A549 (cell line): Measurements from ENCODE around the gene HS3ST3A1. TPM values are rescaled to one million over a fixed set of nuclear protein-coding genes. Genes with fewer than 3 reads are reported as not detected.

Experiments
- ATAC-seq, 2 experiments: fragments of 200-7000 bp in 1 of 2; fragments of >200 bp in 1 of 2; cut with Nextera tagmentation in 1 of 2; cut with Tn5 transposase in 1 of 2; 3 replicates each; pipeline versions ENCODE4 v1.8.0 to v1.9.1; 2018 to 2020; ENCODE audit warnings: mild to moderate bottlenecking in 1 of 2, moderate library complexity in 1 of 2
- CTCF ChIA-PET: fragments of 300-600 bp; sonication (Branson Sonifier 250); formaldehyde crosslinking; extraction: SDS; loops from one replicate; lab custom pipeline; 2021; ENCODE audit warnings: antibody characterized with exemption, inconsistent platforms; lab: Yijun Ruan, JAX
- POLR2A ChIA-PET: fragments of 350-600 bp; formaldehyde crosslinking; extraction: SDS; loops from one replicate; lab custom pipeline; 2021; ENCODE audit warnings: antibody characterized with exemption, inconsistent platforms; lab: Yijun Ruan, JAX
- DNase-seq, 2 experiments: peaks; one replicate each; pipeline versions ENCODE4 v3.0.0 to v3.0.0-alpha.2; 2011 to 2016; ENCODE audit warnings: low read depth in 1 of 2, low spot score in 1 of 2
- FAIRE-seq: peaks from 2 replicates; lab custom pipeline; 2011; peaks lifted over from hg19 to GRCh38; lab: Jason Lieb, UNC
- H3K27ac ChIP-seq, 2 experiments: fragments of >200 bp; sonication (Bioruptor Twin); formaldehyde crosslinking; 3 replicates each; pipeline ENCODE4 v1.5.1; 2016 to 2017
- H3K4me1 ChIP-seq: fragments of >200 bp; sonication (Bioruptor Twin); formaldehyde crosslinking; 3 replicates; pipeline ENCODE4 v1.6.1; 2016
- H3K4me2 ChIP-seq: fragments of >200 bp; sonication (Bioruptor Twin); formaldehyde crosslinking; 3 replicates; pipeline ENCODE4 v1.6.1; 2016
- H3K4me3 ChIP-seq: fragments of >200 bp; sonication (Bioruptor Twin); formaldehyde crosslinking; 3 replicates; pipeline ENCODE4 v1.5.1; 2016
- H3K9me3 ChIP-seq: fragments of >200 bp; sonication (Bioruptor Twin); formaldehyde crosslinking; 3 replicates; pipeline ENCODE4 v1.6.1; 2016
- BCL3 ChIP-seq: fragments of >200 bp; sonication (Bioruptor Twin); formaldehyde crosslinking; IDR thresholded peaks from 3 replicates; pipeline ENCODE4 v1.6.1; 2016
- CEBPB ChIP-seq, 2 experiments: fragments of >200 bp in 1 of 2; sonication (Bioruptor Twin) in 1 of 2; formaldehyde crosslinking in 1 of 2; IDR thresholded peaks; 2 replicates each; pipeline ENCODE4 v1.6.1; 2012 to 2016
- CHD2 ChIP-seq: fragments of 150-350 bp; IDR thresholded peaks from 2 replicates; pipeline ENCODE4 v1.6.1; 2014; ENCODE audit warnings: low read length; ENCODE audit not compliant: partially characterized antibody
- EP300 ChIP-seq, 2 experiments: fragments of >200 bp; sonication (Bioruptor Twin); formaldehyde crosslinking; IDR thresholded peaks; 2 replicates in 1 of 2; 3 replicates in 1 of 2; pipeline ENCODE4 v1.6.1; 2016 to 2017
- FOSB ChIP-seq: fragments of 250-450 bp; sonication (Bioruptor Pico); IDR thresholded peaks from 2 replicates; pipeline ENCODE4 v1.5.0; 2020; ENCODE audit warnings: mild to moderate bottlenecking, moderate library complexity
- HEYL ChIP-seq: fragments of 250-450 bp; sonication (Bioruptor Pico); IDR thresholded peaks from 2 replicates; pipeline ENCODE4 v1.8.0; 2021; ENCODE audit warnings: mild to moderate bottlenecking, moderate library complexity
- HMGXB4 ChIP-seq: fragments of 250-450 bp; sonication (Bioruptor Pico); IDR thresholded peaks from 2 replicates; pipeline ENCODE4 v1.5.0; 2021; ENCODE audit warnings: mild to moderate bottlenecking, moderate library complexity, borderline replicate concordance
- HOXB5 ChIP-seq: fragments of 250-450 bp; sonication (Bioruptor Pico); IDR thresholded peaks from 2 replicates; pipeline ENCODE4 v1.5.0; 2020; ENCODE audit warnings: mild to moderate bottlenecking, moderate library complexity
- JUNB ChIP-seq: fragments of >200 bp; sonication (Bioruptor Twin); formaldehyde crosslinking; IDR thresholded peaks from 2 replicates; pipeline ENCODE4 v1.6.1; 2016
- KDM5A ChIP-seq: fragments of 200-600 bp; sonication (generic); IDR thresholded peaks from 2 replicates; pipeline ENCODE4 v1.6.1; 2016; ENCODE audit warnings: antibody characterized with exemption, mild to moderate bottlenecking
- MAFK ChIP-seq: fragments of 450-650 bp; IDR thresholded peaks from 2 replicates; pipeline ENCODE4 v1.6.1; 2014; ENCODE audit not compliant: partially characterized antibody
- NFE2L2 ChIP-seq: fragments of 150-350 bp; conservative IDR thresholded peaks from 2 replicates; pipeline ENCODE4 v1.6.1; 2014; ENCODE audit warnings: low read length
- NPAS2 ChIP-seq: fragments of 250-450 bp; sonication (Bioruptor Pico); IDR thresholded peaks from 2 replicates; pipeline ENCODE4 v1.8.0; 2022; ENCODE audit warnings: mild to moderate bottlenecking, moderate library complexity, borderline replicate concordance
- POLR2A ChIP-seq: IDR thresholded peaks from 2 replicates; pipeline ENCODE4 v1.6.1; 2012; ENCODE audit warnings: mild to moderate bottlenecking, low read length
- RAD21 ChIP-seq, 2 experiments: fragments of >200 bp in 1 of 2; sonication (Bioruptor Twin) in 1 of 2; formaldehyde crosslinking in 1 of 2; IDR thresholded peaks in 1 of 2; conservative IDR thresholded peaks in 1 of 2; 2 replicates in 1 of 2; 3 replicates in 1 of 2; pipeline ENCODE4 v1.6.1; 2012 to 2018; ENCODE audit warnings: inconsistent platforms in 1 of 2
- RARB ChIP-seq: fragments of 250-450 bp; sonication (Bioruptor Pico); IDR thresholded peaks from 2 replicates; pipeline ENCODE4 v1.8.0; 2021; ENCODE audit warnings: mild to moderate bottlenecking, moderate library complexity
- RCOR1 ChIP-seq: fragments of 150-350 bp; IDR thresholded peaks from 2 replicates; pipeline ENCODE4 v1.6.1; 2014; ENCODE audit warnings: antibody characterized with exemption, low read length, low read depth
- REST ChIP-seq: fragments of 200-600 bp; sonication (generic); IDR thresholded peaks from 2 replicates; pipeline ENCODE4 v1.6.1; 2016; ENCODE audit warnings: antibody characterized with exemption, mild to moderate bottlenecking, moderate library complexity
- SREBF2 ChIP-seq: fragments of 450-650 bp; IDR thresholded peaks from 2 replicates; pipeline ENCODE4 v1.6.1; 2014; ENCODE audit warnings: mild to moderate bottlenecking, moderate library complexity
- TFCP2L1 ChIP-seq: fragments of 250-450 bp; sonication (Bioruptor Pico); IDR thresholded peaks from 2 replicates; pipeline ENCODE4 v1.5.0; 2021; ENCODE audit warnings: mild to moderate bottlenecking
- TP53 ChIP-seq: fragments of 250-450 bp; sonication (Bioruptor Pico); IDR thresholded peaks from 2 replicates; pipeline ENCODE4 v1.5.0; 2021; ENCODE audit warnings: mild to moderate bottlenecking, moderate library complexity
- ZFP36 ChIP-seq: fragments of 450-650 bp; IDR thresholded peaks from 2 replicates; pipeline ENCODE4 v1.6.1; 2014; ENCODE audit warnings: borderline replicate concordance; ENCODE audit not compliant: partially characterized antibody
- ZSCAN20 ChIP-seq: fragments of 250-450 bp; sonication (Bioruptor Pico); IDR thresholded peaks from 2 replicates; pipeline ENCODE4 v1.8.0; 2022; ENCODE audit warnings: mild to moderate bottlenecking, moderate library complexity
- WGBS: methylation state at CpG from one replicate; pipeline ENCODE4 v1.1.6; 2017; ENCODE audit errors: missing lambda C conversion rate; 5-methylcytosine and 5-hydroxymethylcytosine counted together
- polyA plus RNA-seq, 4 experiments: library from polyadenylated mRNA; depleted of rRNA in 3 of 4; stranded (reverse); fragments of >200 nt; fragmentation: RNase III in 1 of 4; extraction: RNeasy Plus Mini Kit Qiagen cat#74134 plus additional on column Dnase treatment in 1 of 4; gene quantifications; 2 replicates in 3 of 4; 3 replicates in 1 of 4; pipeline ENCODE4 v1.2.3, GENCODE V29; 2011 to 2017
- TF ChIP-seq, protein P1 (sequence below): fragments of 250-450 bp; sonication (Bioruptor Pico); IDR thresholded peaks from 2 replicates; pipeline ENCODE4 v1.5.0; 2020; ENCODE audit warnings: low read depth, mild to moderate bottlenecking, moderate library complexity
- TF ChIP-seq, protein P2 (sequence below): fragments of 150-350 bp; IDR thresholded peaks from 2 replicates; pipeline ENCODE4 v1.6.1; 2014; ENCODE audit warnings: low read depth, mild to moderate bottlenecking, low read length

The HS3ST3A1 gene
- polyA plus RNA-seq, 2 of the 4 experiments (the other 2 are of a cell fraction) = not detected

GRCh38 chr17:13558588-13558987 lies 43.1 kb downstream of the HS3ST3A1 start:
- DNase-seq = no peak
- Histone ChIP-seq H3K4me1 (peaks cover 11% of the 10 kb centered on the region; the same call in 1 of the 3 replicates), H3K27ac (0 out of 6 replicates have a peak overlapping the region, but pooled peaks of 1 of the 2 experiments have one; percentile 7), H3K9me3 (0 out of 3 replicates have a peak, but pooled peaks cover 3% of the 10 kb centered on the region), H3K4me3 (no peak overlapping the region)
- TF ChIP-seq ZSCAN20 = no peak
- no peak for TF ChIP-seq KDM5A
- no peak for TF ChIP-seq SREBF2
- TF ChIP-seq, all 56 proteins: peak for 0
- FAIRE-seq = peak; percentile 59
- CTCF ChIA-PET = interaction anchor here (1.0 to 1.7 kb wide), 3 partner anchors 9 to 222 kb away, joined by 3 to 4 read pairs (median 3); no protein-coding TSS in a partner anchor
- no peak overlapping the region for H3K4me2 ChIP-seq
- WGBS = 30% methylated on average over 3 of the region's 3 CpGs
- ATAC-seq = no peak
- POLR2A ChIA-PET = no interaction called here

DNA sequence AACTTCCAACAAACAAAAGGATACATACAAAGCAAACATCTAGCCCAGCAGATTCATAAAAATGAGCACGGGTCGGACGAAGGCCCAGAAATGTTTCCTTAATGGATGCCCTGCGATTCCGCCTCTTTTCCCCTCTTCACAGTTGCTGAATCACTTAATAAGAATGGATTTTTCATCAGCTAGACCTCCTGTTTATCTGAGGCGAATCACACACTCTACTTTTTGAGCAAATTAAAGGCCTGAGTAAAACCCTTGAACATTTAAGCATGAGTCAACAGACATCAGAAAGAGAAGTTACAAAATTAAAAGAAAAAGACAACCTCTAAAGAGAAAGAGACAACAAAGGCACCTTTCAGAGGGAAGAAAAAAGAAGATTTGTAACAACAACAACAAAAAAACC lies 44.7 kb downstream of the HS3ST3A1 start:
- H3K4me3 ChIP-seq = no peak overlapping the region
- H3K9me3 ChIP-seq = 0 out of 3 replicates have a peak, but pooled peaks cover 3% of the 10 kb centered on the region
- no peak for FAIRE-seq
- 71% methylated on average over 6 of the region's 6 CpGs for WGBS
- no peak for DNase-seq
- H3K4me2 ChIP-seq = no peak overlapping the region
- no peak for ATAC-seq
- ChIA-PET POLR2A (no interaction called here), CTCF (interaction anchor here (1.3 kb wide), 1 partner anchor 13 kb away, joined by 3 read pairs; no protein-coding TSS in a partner anchor)
- peaks cover 6% of the 10 kb centered on the region; the same call in 1 of the 3 replicates for H3K4me1 ChIP-seq
- H3K27ac ChIP-seq = no peak overlapping the region
- TF ChIP-seq TP53 = no peak
- no peak for TF ChIP-seq POLR2A
- TF ChIP-seq HEYL (CRISPR knock-in tag) = no peak
- TF ChIP-seq EP300 (IDR thresholded peaks at IDR 0.05) = no peak
- no peak for TF ChIP-seq RARB (CRISPR knock-in tag)
- TF ChIP-seq, protein P1, sequence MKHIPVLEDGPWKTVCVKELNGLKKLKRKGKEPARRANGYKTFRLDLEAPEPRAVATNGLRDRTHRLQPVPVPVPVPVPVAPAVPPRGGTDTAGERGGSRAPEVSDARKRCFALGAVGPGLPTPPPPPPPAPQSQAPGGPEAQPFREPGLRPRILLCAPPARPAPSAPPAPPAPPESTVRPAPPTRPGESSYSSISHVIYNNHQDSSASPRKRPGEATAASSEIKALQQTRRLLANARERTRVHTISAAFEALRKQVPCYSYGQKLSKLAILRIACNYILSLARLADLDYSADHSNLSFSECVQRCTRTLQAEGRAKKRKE (CRISPR knock-in tag) = no peak
- no peak for TF ChIP-seq NFE2L2
- no peak for TF ChIP-seq BCL3
- TF ChIP-seq RAD21 (conservative IDR thresholded peaks at IDR 0.05 in 1 of 2, IDR thresholded peaks at IDR 0.05 in 1 of 2) = no peak
- no peak for TF ChIP-seq RCOR1
- no peak for TF ChIP-seq HMGXB4 (CRISPR knock-in tag)
- TF ChIP-seq JUNB = no peak

DNA sequence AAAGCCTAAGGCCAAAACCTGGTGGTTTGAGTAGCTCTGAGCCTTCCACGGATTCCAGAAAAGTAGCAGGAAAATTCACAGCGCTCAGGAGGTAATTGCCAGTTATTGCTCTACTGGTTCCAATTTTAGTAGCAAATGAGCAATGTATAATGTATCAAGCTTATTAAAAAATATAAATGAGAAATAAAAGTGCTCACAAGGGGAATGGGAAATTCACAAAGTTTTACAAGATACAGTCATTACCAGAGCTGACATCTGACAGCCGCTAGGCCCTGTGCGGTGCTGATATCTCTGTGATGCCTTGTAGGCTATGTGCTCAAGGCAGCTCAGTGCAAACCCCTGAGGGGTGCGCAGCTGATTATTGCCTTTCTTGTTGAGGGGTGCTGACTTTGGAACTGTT lies 47.5 kb downstream of the HS3ST3A1 start:
- Histone ChIP-seq H3K27ac (no peak overlapping the region), H3K4me3 (no peak overlapping the region), H3K9me3 (peaks cover 15% of the 10 kb centered on the region), H3K4me2 (no peak overlapping the region), H3K4me1 (no peaks in the 10 kb centered on the region)
- 59% methylated on average over 5 of the region's 5 CpGs for WGBS
- POLR2A ChIA-PET = no interaction called here
- TF ChIP-seq RARB (CRISPR knock-in tag) (no peak), CHD2 (no peak), REST (no peak), ZFP36 (no peak), FOSB (CRISPR knock-in tag) (no peak), TFCP2L1 (CRISPR knock-in tag) (no peak), HOXB5 (CRISPR knock-in tag) (no peak), CEBPB (IDR thresholded peaks at IDR 0.05) (no peak), MAFK (no peak), NPAS2 (no peak)
- TF ChIP-seq, protein P2, sequence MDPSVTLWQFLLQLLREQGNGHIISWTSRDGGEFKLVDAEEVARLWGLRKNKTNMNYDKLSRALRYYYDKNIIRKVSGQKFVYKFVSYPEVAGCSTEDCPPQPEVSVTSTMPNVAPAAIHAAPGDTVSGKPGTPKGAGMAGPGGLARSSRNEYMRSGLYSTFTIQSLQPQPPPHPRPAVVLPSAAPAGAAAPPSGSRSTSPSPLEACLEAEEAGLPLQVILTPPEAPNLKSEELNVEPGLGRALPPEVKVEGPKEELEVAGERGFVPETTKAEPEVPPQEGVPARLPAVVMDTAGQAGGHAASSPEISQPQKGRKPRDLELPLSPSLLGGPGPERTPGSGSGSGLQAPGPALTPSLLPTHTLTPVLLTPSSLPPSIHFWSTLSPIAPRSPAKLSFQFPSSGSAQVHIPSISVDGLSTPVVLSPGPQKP = no peak
- TF ChIP-seq, protein P1 (CRISPR knock-in tag) = no peak
- ATAC-seq (no peak), DNase-seq (no peak), FAIRE-seq (no peak)
- CTCF ChIA-PET = interaction anchor here (1.2 to 2.3 kb wide), 3 partner anchors 8 to 524 kb away, joined by 3 to 7 read pairs (median 4); no protein-coding TSS in a partner anchor
